Posterior vena cava (tissue), 2 donors: Measurements from ENCODE around the gene PBX1. TPM values are rescaled to one million over a fixed set of nuclear protein-coding genes. Genes with fewer than 3 reads are reported as not detected.

Experiments used
- DNase-seq: peaks from one replicate; pipeline ENCODE4 v3.0.0-alpha.2; 2020; ENCODE audit warnings: low spot score
- intact Hi-C, 2 donors: fragments of 100-400 bp; cut with DNase I; formaldehyde crosslinking; loops; one replicate each; pipeline versions ENCODE4 v1.14.1 to v1.14.2; 2022 to 2023
- total RNA-seq, 2 donors: library from RNA; stranded (reverse); fragmentation: NEBNext Ultra II Directional; extraction: Animal tissue kit (Norgen Biotek cat#: 25700); gene quantifications; one replicate each; pipeline ENCODE4 v1.2.1, GENCODE V29; 2021
- donor health status: DM: yes; HTN: yes; CAD: no.
- donor health status: DM: yes; HTN: yes; CAD: no.

PBX1 gene
- total RNA-seq, 2 donors from 2014 or later, result 84.2 to 146 TPM

GRCh38 chr1:164774819-164775654 is 216.1 kb downstream of the PBX1 start:
- intact Hi-C loops, result no loop called here
- DNase-seq, result no peak

- intact Hi-C loops, result no loop called here
- DNase-seq, result no peak
Observed at GRCh38 chr1:164777518-164777917, 218.5 kb downstream of the PBX1 start.

GRCh38 chr1:164779376-164779775 is 220.4 kb downstream of the PBX1 start:
- DNase-seq, result no peak
- intact Hi-C loops, result no loop called here

- intact Hi-C loops, result loop anchor here in 1 of 2 donors (10.0 kb wide), 1 partner anchor 215 kb away; no protein-coding TSS in a partner anchor
- no peak for DNase-seq
Observed at GRCh38 chr1:164780111-164780812, 221.3 kb downstream of the PBX1 start.

- no peak for DNase-seq
- intact Hi-C loops, result loop anchor here in 1 of 2 donors (10.0 kb wide), 1 partner anchor 216 kb away; no protein-coding TSS in a partner anchor
Observed at GRCh38 chr1:164780863-164781262, 221.9 kb downstream of the PBX1 start.

GRCh38 chr1:164781972-164782371 is 223.0 kb downstream of the PBX1 start:
- no peak for DNase-seq
- intact Hi-C loops, result loop anchor here in 1 of 2 donors (10.0 kb wide), 1 partner anchor 217 kb away; no protein-coding TSS in a partner anchor

GRCh38 chr1:164783778-164784555 is 225.0 kb downstream of the PBX1 start:
- intact Hi-C loops, result loop anchor here in 1 of 2 donors (10.0 kb wide), 1 partner anchor 219 kb away; no protein-coding TSS in a partner anchor
- no peak for DNase-seq

GRCh38 chr1:164784960-164785359 is 226.0 kb downstream of the PBX1 start:
- intact Hi-C loops, result loop anchor here (5.0 to 10.0 kb wide), 3 partner anchors 168 to 220 kb away; no protein-coding TSS in a partner anchor
- no peak for DNase-seq

GRCh38 chr1:164785841-164786534 is 227.0 kb downstream of the PBX1 start:
- intact Hi-C loops, result loop anchor here (5.0 to 10.0 kb wide), 3 partner anchors 169 to 221 kb away; no protein-coding TSS in a partner anchor
- no peak for DNase-seq

- DNase-seq, result peak; percentile 93
- intact Hi-C loops, result loop anchor here (5.0 to 10.0 kb wide), 3 partner anchors 170 to 222 kb away; no protein-coding TSS in a partner anchor
Observed at GRCh38 chr1:164786980-164787833, 228.2 kb downstream of the PBX1 start.

- no peak for DNase-seq
- intact Hi-C loops, result loop anchor here (5.0 to 10.0 kb wide), 3 partner anchors 171 to 223 kb away; no protein-coding TSS in a partner anchor
Observed at GRCh38 chr1:164787834-164788231, 228.8 kb downstream of the PBX1 start.

GRCh38 chr1:164790081-164790480 is 231.1 kb downstream of the PBX1 start:
- no peak for DNase-seq
- intact Hi-C loops, result no loop called here

- DNase-seq, result no peak
- intact Hi-C loops, result no loop called here
Observed at GRCh38 chr1:164792410-164793004, 233.5 kb downstream of the PBX1 start.

GRCh38 chr1:164794356-164794755 is 235.4 kb downstream of the PBX1 start:
- intact Hi-C loops, result no loop called here
- no peak for DNase-seq

GRCh38 chr1:164796916-164797315 is 237.9 kb downstream of the PBX1 start:
- no peak for DNase-seq
- intact Hi-C loops, result no loop called here

GRCh38 chr1:164801246-164801731 is 242.3 kb downstream of the PBX1 start:
- intact Hi-C loops, result no loop called here
- DNase-seq, result no peak

- intact Hi-C loops, result no loop called here
- DNase-seq, result no peak
Observed at GRCh38 chr1:164801791-164802502, 243.0 kb downstream of the PBX1 start.
